ENCODE measurements around the gene TRPM3. TPM values are rescaled to one million over a fixed set of nuclear protein-coding genes. Genes with fewer than 3 reads are reported as not detected.

The TRPM3 gene
- total and polyA plus RNA-seq, 9 of the 15 experiments (the other 6 are each of a cell fraction or from before 2014, with no cell fraction given) = 0.04 TPM; not detected in 8

GRCh38 chr9:70590315-70590677, 531.1 kb downstream of the TRPM3 start:
- H3K27ac ChIP-seq (ENCODE audit: extremely low read depth, low read depth, low read length) = no peak overlapping the region
- DNase-seq (ENCODE audit: extremely low read depth in 1 of 4, low spot score in 3 of 4) (no peak), ATAC-seq (no peak), FAIRE-seq (no peak)
- in situ Hi-C loops (cut with MboI) = loop anchor here (25.0 kb wide), 1 partner anchor 628 kb away; no protein-coding TSS in a partner anchor
- WGBS (ENCODE audit: insufficient coverage, low coverage, missing lambda C conversion rate) = 0% methylated on average over 3 of the region's 3 CpGs
- BruUV-seq (replicated peaks) = no TSS peak
- no peaks in the 10 kb centered on the region for H3K9me3 ChIP-seq (replicated peaks; ENCODE audit: control insufficient read depth, insufficient read depth, low read depth, low read length)
- no peaks in the 10 kb centered on the region for H3K36me3 ChIP-seq (ENCODE audit: control insufficient read depth, insufficient read depth, low read length)
- ChIA-PET CTCF (ENCODE audit: low intra/inter-chr PET ratio) (no interaction called here), POLR2A (no interaction called here)
- H4K20me1 ChIP-seq (replicated peaks; ENCODE audit: control insufficient read depth, insufficient read depth, low read length) = no peaks in the 10 kb centered on the region
- no peak overlapping the region for H3K4me3 ChIP-seq
- H3K4me1 ChIP-seq (replicated peaks in 1 of 2; ENCODE audit: control insufficient read depth in 2 of 2, insufficient read depth in 2 of 2, low read length in 2 of 2) = no peaks in the 10 kb centered on the region
- no peak overlapping the region for H2AFZ ChIP-seq (ENCODE audit: low read depth, low read length)
- H3K4me2 ChIP-seq (ENCODE audit: insufficient read depth, low read length) = no peak overlapping the region
- intact Hi-C loops (cut with micrococcal nuclease) = no loop called here
- no peaks in the 10 kb centered on the region for H3K79me2 ChIP-seq (ENCODE audit: control insufficient read depth, insufficient read depth, low read length)
- no peaks in the 10 kb centered on the region for H3K9me1 ChIP-seq (ENCODE audit: control insufficient read depth, insufficient read depth, low read length)
- H3K9ac ChIP-seq (ENCODE audit: insufficient read depth in 1 of 2, low read depth in 2 of 2, low read length in 2 of 2) = no peak overlapping the region
- H3K27me3 ChIP-seq (ENCODE audit: control insufficient read depth in 2 of 2, insufficient read depth in 2 of 2, low read length in 2 of 2) = peaks cover 0 to 21% of the 10 kb centered on the region in 2 experiments; a peak in 3 of 5 replicates
- TF ChIP-seq NR3C1 (CRISPR knock-in tag; IDR thresholded peaks at IDR 0.05) (no peak), ZBTB7A (IDR thresholded peaks at IDR 0.05; ENCODE audit: borderline replicate concordance, control insufficient read depth, low read depth, low read length) (no peak), ZNF449 (CRISPR knock-in tag; IDR thresholded peaks at IDR 0.05) (no peak), KDM4B (IDR thresholded peaks at IDR 0.05; ENCODE audit: borderline replicate concordance in 2 of 2, low read depth in 1 of 2) (no peak), U2AF2 (optimal IDR thresholded peaks at IDR 0.05; ENCODE audit: low read depth, low read length) (no peak), MED1 (CRISPR knock-in tag; IDR thresholded peaks at IDR 0.05; ENCODE audit: borderline replicate concordance) (no peak), BCLAF1 (IDR thresholded peaks at IDR 0.05; ENCODE audit: borderline replicate concordance in 1 of 2, control insufficient read depth in 1 of 2, low read depth in 2 of 2, low read length in 1 of 2) (no peak), SRF (CRISPR knock-in tag; IDR thresholded peaks at IDR 0.05) (no peak), HMG20B (CRISPR knock-in tag; IDR thresholded peaks at IDR 0.05) (no peak), ZBTB12 (CRISPR knock-in tag; IDR thresholded peaks at IDR 0.05) (no peak), E2F4 (CRISPR knock-in tag; IDR thresholded peaks at IDR 0.05; ENCODE audit: low read depth) (no peak), HDAC8 (tag; IDR thresholded peaks at IDR 0.05) (no peak), CCNT2 (IDR thresholded peaks at IDR 0.05; ENCODE audit: borderline replicate concordance, extremely low read depth, insufficient read length, low read depth, low read length) (no peak), ZNF253 (CRISPR knock-in tag; conservative IDR thresholded peaks at IDR 0.05) (no peak)

Data from K562 (cell line).